C1 segment of cervical spinal cord (tissue), 14 donors: ENCODE measurements around the gene CTNNA3.
"Not testable (repeated sequence)": the region's sequence is repeated elsewhere in the genome, so short reads cannot be mapped to it uniquely, and the experiment has no call there.

Experiments used
- DNase-seq, 14 donors: peaks; one replicate each; lab custom pipeline; 2025; lab: John Stamatoyannopoulos, UW

CTNNA3 gene

GRCh38 chr10:67696029-67696428, at the start of gene CTNNA3:
TSS of gene CTNNA3 (minus strand) at chr10:67696195.
- DNase-seq: peak in 4 of 14 donors; percentile 4 to 17 (median 9)

GRCh38 chr10:67735430-67735829, 39.4 kb upstream of the CTNNA3 start:
- DNase-seq: no peak

- no peak for DNase-seq
Observed at GRCh38 chr10:67733511-67733910, 37.5 kb upstream of the CTNNA3 start.

- DNase-seq: no peak
Observed at GRCh38 chr10:67725567-67725966, 29.6 kb upstream of the CTNNA3 start.

- DNase-seq: no peak
Observed at GRCh38 chr10:67723601-67724000, 27.6 kb upstream of the CTNNA3 start.

GRCh38 chr10:67722113-67722512, 26.1 kb upstream of the CTNNA3 start:
- no peak for DNase-seq

GRCh38 chr10:67716455-67716854, 20.5 kb upstream of the CTNNA3 start:
- not testable (repeated sequence) for DNase-seq

- no peak for DNase-seq
Observed at GRCh38 chr10:67705921-67706320, 9.9 kb upstream of the CTNNA3 start.

GRCh38 chr10:67699613-67700270, 3.7 kb upstream of the CTNNA3 start:
- not testable (repeated sequence) for DNase-seq

- no peak for DNase-seq
Observed at GRCh38 chr10:67698164-67698563, 2.2 kb upstream of the CTNNA3 start.

GRCh38 chr10:67697724-67698131, 1.7 kb upstream of the CTNNA3 start:
- peak in 7 of 14 donors; percentile 4 to 46 (median 13) for DNase-seq

GRCh38 chr10:67696679-67697078, 684 bp upstream of the CTNNA3 start:
- no peak for DNase-seq

GRCh38 chr10:67695555-67695954, 440 bp downstream of the CTNNA3 start:
- no peak for DNase-seq

- not testable (repeated sequence) for DNase-seq
Observed at GRCh38 chr10:67691861-67692260, 4.1 kb downstream of the CTNNA3 start.

GRCh38 chr10:67690540-67690939, 5.5 kb downstream of the CTNNA3 start:
- not testable (repeated sequence) for DNase-seq

GRCh38 chr10:67684140-67684539, 11.9 kb downstream of the CTNNA3 start:
- DNase-seq: not testable (repeated sequence)

GRCh38 chr10:67678335-67678974, 17.5 kb downstream of the CTNNA3 start:
- DNase-seq: no peak

- peak in 2 of 14 donors; percentile 4 to 8 for DNase-seq
Observed at GRCh38 chr10:67676208-67676825, 19.7 kb downstream of the CTNNA3 start.

- DNase-seq: no peak
Observed at GRCh38 chr10:67670401-67670800, 25.6 kb downstream of the CTNNA3 start.

- DNase-seq: no peak
Observed at GRCh38 chr10:67669978-67670377, 26.0 kb downstream of the CTNNA3 start.

- DNase-seq: no peak
Observed at GRCh38 chr10:67668448-67668847, 27.5 kb downstream of the CTNNA3 start.

- DNase-seq: no peak
Observed at GRCh38 chr10:67667035-67667425, 29.0 kb downstream of the CTNNA3 start.
